ENCODE measurements around the gene ATP5MC3. TPM values are rescaled to one million over a fixed set of nuclear protein-coding genes. Genes with fewer than 3 reads are reported as not detected.

Gene ATP5MC3
- total and polyA plus RNA-seq, 2 donors from 2014 or later, result 189 to 990 TPM

GRCh38 chr2:175203621-175204496 lies 22.3 kb upstream of the ATP5MC3 start:
- TF ChIP-seq CTCF (IDR thresholded peaks at IDR 0.05; ENCODE audit: borderline replicate concordance, extremely low read depth, insufficient read depth), result peak; percentile 47

GRCh38 chr2:175195012-175195411 lies 13.5 kb upstream of the ATP5MC3 start:
- Histone ChIP-seq H3K27ac (ENCODE audit: low read depth in 2 of 2, low read length in 2 of 2) (no peak overlapping the region), H3K4me3 (ENCODE audit: low read length in 3 of 3) (no peak overlapping the region), H3K4me1 (ENCODE audit: control insufficient read depth in 2 of 3, insufficient read depth in 2 of 3, low read depth in 1 of 3, low read length in 3 of 3) (no peaks in the 10 kb centered on the region), H3K36me3 (ENCODE audit: control insufficient read depth in 2 of 3, insufficient read depth in 3 of 3, low read length in 3 of 3) (no peaks in the 10 kb centered on the region), H3K9me3 (ENCODE audit: control insufficient read depth in 2 of 3, insufficient read depth in 1 of 3, low read length in 3 of 3) (no peaks in the 10 kb centered on the region), H3K9ac (ENCODE audit: low read length in 3 of 3) (no peak overlapping the region), H3K27me3 (ENCODE audit: control insufficient read depth, insufficient read depth, low read length) (no peaks in the 10 kb centered on the region)
- intact Hi-C loops (cut with DNase I), result no loop called here
- DNase-seq (no peak), FAIRE-seq (no peak)
- no peak for TF ChIP-seq CTCF (IDR thresholded peaks at IDR 0.05; ENCODE audit: borderline replicate concordance, extremely low read depth, insufficient read depth)

More at GRCh38 chr2:175203621-175204496, 22.3 kb upstream of the ATP5MC3 start:
- Histone ChIP-seq H3K27ac (ENCODE audit: low read depth in 2 of 2, low read length in 2 of 2) (no peak overlapping the region), H3K4me3 (ENCODE audit: low read length in 3 of 3) (no peak overlapping the region), H3K4me1 (ENCODE audit: control insufficient read depth in 2 of 3, insufficient read depth in 2 of 3, low read depth in 1 of 3, low read length in 3 of 3) (no peaks in the 10 kb centered on the region), H3K27me3 (ENCODE audit: control insufficient read depth, insufficient read depth, low read length) (no peaks in the 10 kb centered on the region), H3K36me3 (ENCODE audit: control insufficient read depth in 2 of 3, insufficient read depth in 3 of 3, low read length in 3 of 3) (no peaks in the 10 kb centered on the region), H3K9me3 (ENCODE audit: control insufficient read depth in 2 of 3, insufficient read depth in 1 of 3, low read length in 3 of 3) (no peaks in the 10 kb centered on the region), H3K9ac (ENCODE audit: low read length in 3 of 3) (no peak overlapping the region)
- DNase-seq (peak in 4 of 5 donors; percentile 63 to 81 (median 76)), FAIRE-seq (no peak)
- intact Hi-C loops (cut with DNase I), result no loop called here

GRCh38 chr2:175188761-175189160 lies 7.3 kb upstream of the ATP5MC3 start:
- DNase-seq (no peak), FAIRE-seq (no peak)
- H3K27ac ChIP-seq (ENCODE audit: low read depth in 2 of 2, low read length in 2 of 2), result no peak overlapping the region
- H3K4me1 ChIP-seq (ENCODE audit: control insufficient read depth in 2 of 3, insufficient read depth in 2 of 3, low read depth in 1 of 3, low read length in 3 of 3), result no peaks in the 10 kb centered on the region
- no peaks in the 10 kb centered on the region for H3K36me3 ChIP-seq (ENCODE audit: control insufficient read depth in 2 of 3, insufficient read depth in 3 of 3, low read length in 3 of 3)
- no peaks in the 10 kb centered on the region for H3K9me3 ChIP-seq (ENCODE audit: control insufficient read depth in 2 of 3, insufficient read depth in 1 of 3, low read length in 3 of 3)
- no peaks in the 10 kb centered on the region for H3K27me3 ChIP-seq (ENCODE audit: control insufficient read depth, insufficient read depth, low read length)
- TF ChIP-seq CTCF (IDR thresholded peaks at IDR 0.05; ENCODE audit: borderline replicate concordance, extremely low read depth, insufficient read depth), result no peak
- intact Hi-C loops (cut with DNase I), result no loop called here
- no peak overlapping the region for H3K4me3 ChIP-seq (ENCODE audit: low read length in 3 of 3)
- H3K9ac ChIP-seq (ENCODE audit: low read length in 3 of 3), result no peak overlapping the region

All from kidney (tissue), 14 donors.